ENCODE data around the gene SLC43A2.

Gene SLC43A2

GRCh38 chr17:1621273-1621954, 7.2 kb downstream of the SLC43A2 start:
- no peak for DNase-seq

- no peak for DNase-seq
These were observed 8.1 kb downstream of the SLC43A2 start for GRCh38 chr17:1620486-1620885.

GRCh38 chr17:1617620-1618174, 10.9 kb downstream of the SLC43A2 start:
- DNase-seq = no peak

- no peak for DNase-seq
These were observed 12.5 kb downstream of the SLC43A2 start for GRCh38 chr17:1616101-1616500.

- no peak for DNase-seq
These were observed 16.2 kb downstream of the SLC43A2 start for GRCh38 chr17:1612400-1612799.

GRCh38 chr17:1611715-1612114, 16.9 kb downstream of the SLC43A2 start:
- no peak for DNase-seq

- no peak for DNase-seq
These were observed 20.0 kb downstream of the SLC43A2 start for GRCh38 chr17:1608676-1609075.

GRCh38 chr17:1607971-1608320, 20.7 kb downstream of the SLC43A2 start:
- DNase-seq = no peak

GRCh38 chr17:1606352-1606985, 22.2 kb downstream of the SLC43A2 start:
- DNase-seq = peak; percentile 64

- no peak for DNase-seq
These were observed 22.8 kb downstream of the SLC43A2 start for GRCh38 chr17:1605681-1606351.

GRCh38 chr17:1604831-1605528, 23.7 kb downstream of the SLC43A2 start:
- no peak for DNase-seq

- no peak for DNase-seq
These were observed 27.1 kb downstream of the SLC43A2 start for GRCh38 chr17:1601571-1601970.

- no peak for DNase-seq
These were observed 30.1 kb downstream of the SLC43A2 start for GRCh38 chr17:1598399-1599095.

GRCh38 chr17:1597861-1598342, 30.7 kb downstream of the SLC43A2 start:
- no peak for DNase-seq

GRCh38 chr17:1593630-1593931, 35.1 kb downstream of the SLC43A2 start:
- no peak for DNase-seq

- no peak for DNase-seq
These were observed 35.6 kb downstream of the SLC43A2 start for GRCh38 chr17:1592751-1593629.

GRCh38 chr17:1591474-1592090, 37.1 kb downstream of the SLC43A2 start:
- no peak for DNase-seq

- no peak for DNase-seq
These were observed 37.7 kb downstream of the SLC43A2 start for GRCh38 chr17:1590747-1591473.

- DNase-seq = no peak
These were observed 38.4 kb downstream of the SLC43A2 start for GRCh38 chr17:1590029-1590746.

All from stimulated activated CD8-positive, alpha-beta memory T cell treated with anti-CD3 and anti-CD28 coated beads, Interleukin-4, amount 100 ng/mL, for 48 hours (primary cell).